Measurements from ENCODE around the gene SOX11.
"Not testable (repeated sequence)": the region's sequence is repeated elsewhere in the genome, so short reads cannot be mapped to it uniquely, and the experiment has no call there.

The SOX11 gene

DNA sequence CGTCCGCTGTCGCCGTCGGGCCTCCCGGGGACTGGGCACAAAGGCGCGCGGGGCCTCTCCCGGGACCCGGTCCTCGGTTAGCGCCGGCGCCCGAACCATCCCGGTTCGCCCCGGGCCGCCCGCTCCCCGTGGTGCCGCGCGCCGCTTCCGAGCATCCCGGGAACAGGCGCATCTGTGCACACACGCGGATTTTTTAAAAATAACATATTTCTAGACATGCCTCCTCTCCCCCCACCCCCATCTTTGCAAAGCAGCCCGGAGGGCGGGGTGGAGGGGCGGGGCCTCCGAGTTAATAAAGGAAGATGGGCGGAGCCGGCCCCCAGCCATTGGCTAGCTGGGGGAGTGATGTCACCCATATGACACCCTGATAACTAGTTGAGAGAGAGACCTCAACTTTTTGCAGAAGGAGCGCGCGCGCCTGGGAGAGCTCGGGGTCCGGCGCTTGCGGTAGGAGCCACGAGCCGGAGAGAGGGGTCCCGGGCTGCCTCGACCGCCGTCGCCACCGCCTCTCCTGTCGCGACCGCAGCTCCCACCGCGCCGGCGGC is at the start of gene SOX11:
TSS of gene SOX11 (plus strand) at position 400 of the 545 bp plus-strand sequence. CDS start 338 bp downstream, outside the sequence.
- Histone ChIP-seq H3K36me3 (ENCODE audit: low read length) (no peaks in the 10 kb centered on the region), H3K9me3 (ENCODE audit: insufficient read depth, low read length) (no peaks in the 10 kb centered on the region), H3K79me2 (ENCODE audit: insufficient read depth, low read length) (no peaks in the 10 kb centered on the region), H3K27me3 (ENCODE audit: low read length) (no peaks in the 10 kb centered on the region), H3K27ac (ENCODE audit: low read depth, low read length) (no peak within 1 kb of the TSS), H4K20me1 (ENCODE audit: low read depth, low read length) (no peaks in the 10 kb centered on the region), H3K9me2 (replicated peaks; ENCODE audit: insufficient read depth, low read length) (no peaks in the 10 kb centered on the region), H3F3A (ENCODE audit: insufficient read depth) (no peaks in the 10 kb centered on the region), H3K4me3 (ENCODE audit: insufficient read depth, low read length, poor library complexity, severe bottlenecking) (no peak within 1 kb of the TSS), H3K4me2 (ENCODE audit: low read depth, low read length, poor library complexity, severe bottlenecking) (no peak within 1 kb of the TSS), H3K9ac (ENCODE audit: low read length) (no peak within 1 kb of the TSS), H2AFZ (ENCODE audit: low read depth, low read length, severe bottlenecking) (no peak within 1 kb of the TSS)
- no peak for TF ChIP-seq EZH2phosphoT487 (conservative IDR thresholded peaks at IDR 0.05; ENCODE audit: low read length)
- TF ChIP-seq, protein P1, sequence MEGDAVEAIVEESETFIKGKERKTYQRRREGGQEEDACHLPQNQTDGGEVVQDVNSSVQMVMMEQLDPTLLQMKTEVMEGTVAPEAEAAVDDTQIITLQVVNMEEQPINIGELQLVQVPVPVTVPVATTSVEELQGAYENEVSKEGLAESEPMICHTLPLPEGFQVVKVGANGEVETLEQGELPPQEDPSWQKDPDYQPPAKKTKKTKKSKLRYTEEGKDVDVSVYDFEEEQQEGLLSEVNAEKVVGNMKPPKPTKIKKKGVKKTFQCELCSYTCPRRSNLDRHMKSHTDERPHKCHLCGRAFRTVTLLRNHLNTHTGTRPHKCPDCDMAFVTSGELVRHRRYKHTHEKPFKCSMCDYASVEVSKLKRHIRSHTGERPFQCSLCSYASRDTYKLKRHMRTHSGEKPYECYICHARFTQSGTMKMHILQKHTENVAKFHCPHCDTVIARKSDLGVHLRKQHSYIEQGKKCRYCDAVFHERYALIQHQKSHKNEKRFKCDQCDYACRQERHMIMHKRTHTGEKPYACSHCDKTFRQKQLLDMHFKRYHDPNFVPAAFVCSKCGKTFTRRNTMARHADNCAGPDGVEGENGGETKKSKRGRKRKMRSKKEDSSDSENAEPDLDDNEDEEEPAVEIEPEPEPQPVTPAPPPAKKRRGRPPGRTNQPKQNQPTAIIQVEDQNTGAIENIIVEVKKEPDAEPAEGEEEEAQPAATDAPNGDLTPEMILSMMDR (IDR thresholded peaks at IDR 0.05; ENCODE audit: insufficient read depth, low read length, poor library complexity, severe bottlenecking), result no peak

DNA sequence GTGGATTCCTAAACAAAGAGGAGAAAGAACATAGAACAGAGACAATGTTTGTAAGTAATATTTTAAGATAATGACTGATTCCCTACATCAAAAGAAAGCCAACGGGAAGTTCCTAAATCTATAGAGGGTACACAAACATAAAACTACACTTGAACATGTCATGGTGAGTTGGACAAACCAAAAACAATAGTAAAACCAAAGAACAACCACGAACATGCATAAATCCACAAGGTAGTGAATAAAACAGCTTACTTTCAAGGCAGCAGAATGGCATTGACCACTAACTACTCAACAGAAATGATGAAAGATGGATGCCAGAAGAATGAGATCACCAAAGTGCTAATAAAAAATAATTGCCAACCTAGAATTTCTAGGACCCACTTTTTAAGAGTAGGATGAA is 39.5 kb upstream of the SOX11 start:
- not testable (repeated sequence) for H3K9ac ChIP-seq (ENCODE audit: low read length); H3K9me3 ChIP-seq (ENCODE audit: insufficient read depth, low read length); H2AFZ ChIP-seq (ENCODE audit: low read depth, low read length, severe bottlenecking); H3K4me3 ChIP-seq (ENCODE audit: insufficient read depth, low read length, poor library complexity, severe bottlenecking); H3K4me2 ChIP-seq (ENCODE audit: low read depth, low read length, poor library complexity, severe bottlenecking); H3K9me2 ChIP-seq (replicated peaks; ENCODE audit: insufficient read depth, low read length); H3K27me3 ChIP-seq (ENCODE audit: low read length); H3F3A ChIP-seq (ENCODE audit: insufficient read depth); H3K36me3 ChIP-seq (ENCODE audit: low read length); H4K20me1 ChIP-seq (ENCODE audit: low read depth, low read length); H3K79me2 ChIP-seq (ENCODE audit: insufficient read depth, low read length); H3K27ac ChIP-seq (ENCODE audit: low read depth, low read length)

DNA sequence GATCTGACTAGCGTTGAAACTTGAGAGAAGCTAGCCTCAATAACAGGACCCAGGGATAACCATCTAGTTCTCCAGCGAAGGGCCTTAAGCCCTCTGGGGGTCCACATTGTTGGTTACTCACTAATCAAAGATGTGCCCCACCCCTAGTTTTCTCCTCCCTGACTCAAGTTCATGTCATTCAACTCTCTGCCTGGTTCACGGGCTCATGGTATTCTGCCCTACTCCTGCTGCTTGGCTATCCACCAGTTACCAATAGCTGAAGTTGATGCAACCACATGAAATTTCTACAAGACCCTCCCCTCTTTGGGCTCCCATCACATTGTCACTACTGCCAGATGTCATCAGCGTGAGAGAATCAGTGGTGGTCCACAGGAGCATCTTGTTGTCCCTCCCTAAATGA is 38.4 kb upstream of the SOX11 start:
- not testable (repeated sequence) for H3K4me3 ChIP-seq (ENCODE audit: insufficient read depth, low read length, poor library complexity, severe bottlenecking); H3K9ac ChIP-seq (ENCODE audit: low read length); H3K4me2 ChIP-seq (ENCODE audit: low read depth, low read length, poor library complexity, severe bottlenecking); H4K20me1 ChIP-seq (ENCODE audit: low read depth, low read length); H3K9me2 ChIP-seq (replicated peaks; ENCODE audit: insufficient read depth, low read length); H3K27ac ChIP-seq (ENCODE audit: low read depth, low read length); H3K27me3 ChIP-seq (ENCODE audit: low read length); H2AFZ ChIP-seq (ENCODE audit: low read depth, low read length, severe bottlenecking); H3K9me3 ChIP-seq (ENCODE audit: insufficient read depth, low read length); H3K79me2 ChIP-seq (ENCODE audit: insufficient read depth, low read length); H3F3A ChIP-seq (ENCODE audit: insufficient read depth); H3K36me3 ChIP-seq (ENCODE audit: low read length)

DNA sequence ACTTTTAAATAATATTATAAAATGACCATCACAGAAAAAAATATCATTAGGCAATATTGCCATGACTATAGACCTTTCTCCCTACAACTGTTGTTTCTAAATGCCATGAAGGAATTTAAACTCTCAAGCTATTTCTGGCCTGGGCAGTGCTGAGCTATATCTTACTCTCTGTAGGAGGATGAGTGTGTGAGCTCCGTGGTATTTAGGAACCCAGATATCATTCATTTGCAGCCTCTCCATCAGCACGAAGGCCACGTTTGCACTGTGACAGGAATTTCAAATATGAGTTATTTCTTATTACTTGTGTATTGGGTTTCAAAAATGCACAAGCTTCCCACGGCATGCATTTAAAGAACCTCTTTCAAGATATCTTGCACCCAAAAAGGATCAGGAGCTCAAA is 35.0 kb upstream of the SOX11 start:
- Histone ChIP-seq H3K9me3 (ENCODE audit: insufficient read depth, low read length) (no peaks in the 10 kb centered on the region), H3K9me2 (replicated peaks; ENCODE audit: insufficient read depth, low read length) (no peaks in the 10 kb centered on the region), H2AFZ (ENCODE audit: low read depth, low read length, severe bottlenecking) (no peak overlapping the region), H4K20me1 (ENCODE audit: low read depth, low read length) (no peaks in the 10 kb centered on the region), H3F3A (ENCODE audit: insufficient read depth) (no peaks in the 10 kb centered on the region), H3K9ac (ENCODE audit: low read length) (no peak overlapping the region), H3K27ac (ENCODE audit: low read depth, low read length) (no peak overlapping the region), H3K27me3 (ENCODE audit: low read length) (no peaks in the 10 kb centered on the region), H3K36me3 (ENCODE audit: low read length) (no peaks in the 10 kb centered on the region), H3K4me2 (ENCODE audit: low read depth, low read length, poor library complexity, severe bottlenecking) (no peak overlapping the region), H3K4me3 (ENCODE audit: insufficient read depth, low read length, poor library complexity, severe bottlenecking) (no peak overlapping the region), H3K79me2 (ENCODE audit: insufficient read depth, low read length) (no peaks in the 10 kb centered on the region)
- TF ChIP-seq, protein P1 (IDR thresholded peaks at IDR 0.05; ENCODE audit: insufficient read depth, low read length, poor library complexity, severe bottlenecking), result no peak
- TF ChIP-seq EZH2phosphoT487 (conservative IDR thresholded peaks at IDR 0.05; ENCODE audit: low read length), result no peak
